Psoas muscle (tissue), 8 donors: ENCODE data around the gene LST1. TPM values are rescaled to one million over a fixed set of nuclear protein-coding genes. Genes with fewer than 3 reads are reported as not detected.

Experiments used
- ATAC-seq, 4 donors: fragments of 200-7000 bp; cut with Tn5 transposase; one replicate each; pipeline ENCODE4 v1.9.1; 2020; ENCODE audit warnings: moderate library complexity in 3 of 4, mild to moderate bottlenecking in 2 of 4
- DNase-seq, 2 donors: peaks; one replicate each; pipeline ENCODE4 v3.0.0-alpha.2; 2020
- H3K27ac ChIP-seq: fragments of 200-600 bp; one replicate; pipeline ENCODE4 v1.8.0; 2022
- H3K27me3 ChIP-seq, 3 donors: fragments of 200-600 bp in 1 of 3; one replicate each; pipeline versions ENCODE4 v1.6.1 to v1.8.0; 2013 to 2022; ENCODE audit warnings: low read length in 2 of 3, mild to moderate bottlenecking in 2 of 3, moderate library complexity in 1 of 3; ENCODE audit not compliant: insufficient read depth in 3 of 3
- H3K36me3 ChIP-seq, 2 donors: fragments of 200-600 bp in 1 of 2; one replicate each; pipeline versions ENCODE4 v1.6.1 to v1.8.0; 2013 to 2022; ENCODE audit warnings: low read depth in 1 of 2, mild to moderate bottlenecking in 1 of 2, moderate library complexity in 1 of 2; ENCODE audit not compliant: insufficient read depth in 1 of 2
- H3K4me1 ChIP-seq: fragments of 200-600 bp; one replicate; pipeline ENCODE4 v1.8.0; 2022
- H3K4me3 ChIP-seq: fragments of 200-600 bp; one replicate; pipeline ENCODE4 v1.8.0; 2022; ENCODE audit warnings: mild to moderate bottlenecking
- H3K9me3 ChIP-seq: fragments of 200-600 bp; one replicate; pipeline ENCODE4 v1.8.0; 2022
- WGBS, 3 donors: extraction: QIAGEN DNeasy Blood & Tissue Kit; methylation state at CpG; one replicate each; pipeline versions ENCODE4 v1.1.6 to v1.1.7; 2013; 5-methylcytosine and 5-hydroxymethylcytosine counted together
- intact Hi-C, 2 donors: fragments of 100-400 bp; cut with DNase I; formaldehyde crosslinking; loops; one replicate each; pipeline versions ENCODE4 v1.11.0 to v1.14.2; 2022
- polyA plus RNA-seq, 3 donors: library from polyadenylated mRNA; stranded (reverse); fragments of 200-250 nt; gene quantifications; one replicate each; pipeline ENCODE4 v1.2.3, GENCODE V29; 2013
- total RNA-seq, 4 donors: library from RNA; stranded (reverse); fragmentation: NEBNext Ultra II Directional in 2 of 4; extraction: Animal tissue kit (Norgen Biotek cat#: 25700) in 2 of 4; gene quantifications; one replicate each; pipeline versions ENCODE4 v1.2.1 to v1.2.4, GENCODE V29; 2021 to 2023
- TF ChIP-seq, protein P1 (sequence below): fragments of 200-600 bp; IDR thresholded peaks from one replicate; pipeline ENCODE4 v1.8.0; 2022; ENCODE audit warnings: antibody characterized with exemption
- donor health status: healthy with polysubstance abuse.
- donor health status: DM: no; HTN: no; CAD: no; lungs with moderate emphysema.
- donor health status: Bipolar disorder and iron deficiency.
- donor health status: healthy.
- donor health status: DM: yes; HTN: yes; CAD: no.
- donor health status: DM: no; HTN: no; CAD: no.
- donor health status: DM: no; HTN: no; CAD: no.
- donor health status: DM: yes; HTN: yes; CAD: no.

The LST1 gene
- total and polyA plus RNA-seq, 7 donors = 1.2 to 5.6 (median 1.8) TPM

DNA sequence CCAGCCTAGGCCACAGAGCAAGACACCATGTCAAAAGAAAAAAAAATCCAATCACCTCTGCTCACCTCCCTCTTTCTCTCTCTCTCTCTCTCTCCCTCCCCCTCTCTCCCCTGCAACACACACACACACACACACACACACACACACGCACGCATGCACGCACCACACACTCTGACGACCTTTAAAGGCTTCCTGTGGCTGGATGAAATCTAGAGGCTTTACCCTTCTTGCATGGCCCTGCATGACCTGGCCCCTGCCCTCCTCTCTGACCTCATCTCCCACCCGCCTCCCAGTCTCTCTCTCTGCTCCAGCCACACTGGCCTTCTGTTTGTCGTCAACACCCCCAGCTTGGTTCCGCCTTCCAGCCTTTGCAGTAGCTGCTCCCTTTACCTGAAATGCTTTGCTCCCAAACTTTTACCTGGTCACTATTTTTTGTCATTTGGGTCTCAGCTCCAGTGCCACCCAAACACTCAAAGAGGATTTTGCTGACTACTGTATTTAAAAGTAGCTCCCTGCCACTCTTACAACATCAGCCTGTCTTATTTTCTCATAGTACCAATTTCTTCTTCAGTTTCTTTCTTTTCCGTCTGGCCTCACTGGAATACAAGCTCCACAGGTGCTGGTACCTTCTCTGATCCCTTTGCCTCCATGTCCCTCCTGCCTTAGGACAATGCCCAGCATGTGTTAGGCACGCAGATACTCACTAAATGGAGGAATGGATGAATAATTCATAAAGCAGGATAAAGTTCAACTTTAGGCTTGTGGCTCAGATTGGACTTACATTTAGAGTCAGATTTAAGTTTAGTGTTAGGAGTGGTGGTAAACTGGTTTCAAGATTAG is 18.3 kb upstream of the LST1 start:
- DNase-seq (no peak), ATAC-seq (no peak)
- no peak overlapping the region for H3K27ac ChIP-seq
- no peak overlapping the region for H3K4me3 ChIP-seq
- H3K9me3 ChIP-seq = no peaks in the 10 kb centered on the region
- intact Hi-C loops = no loop called here
- no peaks in the 10 kb centered on the region for H3K4me1 ChIP-seq
- 34 to 55% (median 40%) methylated on average over 7 to 9 of the region's 9 CpGs for WGBS, 3 donors
- peaks cover 0 to 2% (median 0%) of the 10 kb centered on the region in 3 donors for H3K27me3 ChIP-seq
- no peaks in the 10 kb centered on the region for H3K36me3 ChIP-seq
- TF ChIP-seq, protein P1, sequence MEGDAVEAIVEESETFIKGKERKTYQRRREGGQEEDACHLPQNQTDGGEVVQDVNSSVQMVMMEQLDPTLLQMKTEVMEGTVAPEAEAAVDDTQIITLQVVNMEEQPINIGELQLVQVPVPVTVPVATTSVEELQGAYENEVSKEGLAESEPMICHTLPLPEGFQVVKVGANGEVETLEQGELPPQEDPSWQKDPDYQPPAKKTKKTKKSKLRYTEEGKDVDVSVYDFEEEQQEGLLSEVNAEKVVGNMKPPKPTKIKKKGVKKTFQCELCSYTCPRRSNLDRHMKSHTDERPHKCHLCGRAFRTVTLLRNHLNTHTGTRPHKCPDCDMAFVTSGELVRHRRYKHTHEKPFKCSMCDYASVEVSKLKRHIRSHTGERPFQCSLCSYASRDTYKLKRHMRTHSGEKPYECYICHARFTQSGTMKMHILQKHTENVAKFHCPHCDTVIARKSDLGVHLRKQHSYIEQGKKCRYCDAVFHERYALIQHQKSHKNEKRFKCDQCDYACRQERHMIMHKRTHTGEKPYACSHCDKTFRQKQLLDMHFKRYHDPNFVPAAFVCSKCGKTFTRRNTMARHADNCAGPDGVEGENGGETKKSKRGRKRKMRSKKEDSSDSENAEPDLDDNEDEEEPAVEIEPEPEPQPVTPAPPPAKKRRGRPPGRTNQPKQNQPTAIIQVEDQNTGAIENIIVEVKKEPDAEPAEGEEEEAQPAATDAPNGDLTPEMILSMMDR = no peak

DNA sequence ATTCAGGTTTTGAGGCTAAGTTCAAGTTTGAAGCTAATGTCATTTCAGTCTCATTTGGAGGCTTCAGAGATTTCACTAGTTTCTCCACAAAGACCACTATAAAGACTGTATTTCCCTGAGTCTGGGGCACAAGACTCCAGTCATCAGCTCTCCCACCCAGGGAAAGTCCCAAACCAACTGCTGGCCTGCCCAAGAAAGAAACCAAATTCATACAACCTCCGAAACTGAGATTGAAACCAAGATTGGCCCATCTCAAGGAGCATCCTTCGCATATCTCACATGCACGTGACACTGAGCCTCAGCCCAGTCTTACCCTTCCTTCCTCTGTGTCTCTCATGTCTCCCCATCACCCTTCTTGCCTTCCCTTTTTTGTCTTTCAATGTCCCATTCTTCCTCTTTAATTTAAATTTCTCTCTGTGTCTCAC is 17.5 kb upstream of the LST1 start:
- DNase-seq (no peak), ATAC-seq (no peak)
- H3K9me3 ChIP-seq = no peaks in the 10 kb centered on the region
- intact Hi-C loops = no loop called here
- no peaks in the 10 kb centered on the region for H3K36me3 ChIP-seq
- peaks cover 0 to 2% (median 0%) of the 10 kb centered on the region in 3 donors for H3K27me3 ChIP-seq
- TF ChIP-seq, protein P1 = no peak
- H3K4me3 ChIP-seq = no peak overlapping the region
- no peaks in the 10 kb centered on the region for H3K4me1 ChIP-seq
- WGBS, 3 donors = 72 to 77% (median 73%) methylated on average over 3 of the region's 3 CpGs
- H3K27ac ChIP-seq = no peak overlapping the region

DNA sequence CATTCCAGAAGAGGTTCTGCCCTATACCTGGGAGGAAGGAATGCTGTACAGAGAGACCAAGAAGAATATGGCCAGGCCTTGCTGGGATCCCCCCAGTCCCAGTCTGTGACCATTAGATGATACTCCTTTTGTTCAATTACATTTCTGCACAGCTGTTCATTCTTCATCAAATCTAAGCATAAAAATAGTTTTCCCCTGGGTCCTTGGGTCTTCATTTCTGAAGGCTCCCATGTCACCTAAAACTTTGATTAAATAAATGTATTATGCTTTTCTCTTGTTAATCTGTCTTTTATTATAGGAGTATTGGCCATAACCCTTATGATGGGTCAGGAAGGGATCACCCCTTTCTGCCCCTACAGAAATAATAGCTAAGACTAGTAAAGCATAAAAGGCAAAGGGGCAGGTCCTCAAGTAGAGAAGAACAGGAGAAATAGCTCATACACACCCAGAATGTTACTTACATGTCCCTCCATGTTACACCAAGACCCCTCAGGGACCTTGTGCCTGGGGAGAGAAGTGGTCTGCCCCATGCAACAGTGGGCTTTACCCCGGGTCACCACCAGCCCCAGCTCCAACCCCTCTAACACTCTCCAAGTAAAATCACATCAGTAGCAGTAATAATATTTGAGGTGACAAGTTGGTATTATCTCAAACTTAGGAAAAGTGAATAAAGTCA is 16.1 kb upstream of the LST1 start:
- H3K4me3 ChIP-seq = no peak overlapping the region
- intact Hi-C loops = no loop called here
- WGBS, 3 donors = 68 to 79% (median 75%) methylated on average over 1 of the region's 1 CpG
- no peaks in the 10 kb centered on the region for H3K36me3 ChIP-seq
- DNase-seq (no peak), ATAC-seq (no peak)
- H3K27ac ChIP-seq = no peak overlapping the region
- peaks cover 0 to 2% (median 0%) of the 10 kb centered on the region in 3 donors for H3K27me3 ChIP-seq
- TF ChIP-seq, protein P1 = no peak
- no peaks in the 10 kb centered on the region for H3K9me3 ChIP-seq
- no peaks in the 10 kb centered on the region for H3K4me1 ChIP-seq

DNA sequence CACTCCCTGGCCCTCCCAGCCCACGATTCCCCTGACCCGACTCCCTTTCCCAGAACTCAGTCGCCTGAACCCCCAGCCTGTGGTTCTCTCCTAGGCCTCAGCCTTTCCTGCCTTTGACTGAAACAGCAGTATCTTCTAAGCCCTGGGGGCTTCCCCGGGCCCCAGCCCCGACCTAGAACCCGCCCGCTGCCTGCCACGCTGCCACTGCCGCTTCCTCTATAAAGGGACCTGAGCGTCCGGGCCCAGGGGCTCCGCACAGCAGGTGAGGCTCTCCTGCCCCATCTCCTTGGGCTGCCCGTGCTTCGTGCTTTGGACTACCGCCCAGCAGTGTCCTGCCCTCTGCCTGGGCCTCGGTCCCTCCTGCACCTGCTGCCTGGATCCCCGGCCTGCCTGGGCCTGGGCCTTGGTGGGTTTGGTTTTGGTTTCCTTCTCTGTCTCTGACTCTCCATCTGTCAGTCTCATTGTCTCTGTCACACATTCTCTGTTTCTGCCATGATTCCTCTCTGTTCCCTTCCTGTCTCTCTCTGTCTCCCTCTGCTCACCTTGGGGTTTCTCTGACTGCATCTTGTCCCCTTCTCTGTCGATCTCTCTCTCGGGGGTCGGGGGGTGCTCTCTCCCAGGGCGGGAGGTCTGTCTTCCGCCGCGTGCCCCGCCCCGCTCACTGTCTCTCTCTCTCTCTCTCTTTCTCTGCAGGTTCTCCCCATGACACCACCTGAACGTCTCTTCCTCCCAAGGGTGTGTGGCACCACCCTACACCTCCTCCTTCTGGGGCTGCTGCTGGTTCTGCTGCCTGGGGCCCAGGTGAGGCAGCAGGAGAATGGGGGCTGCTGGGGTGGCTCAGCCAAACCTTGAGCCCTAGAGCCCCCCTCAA is 13.8 kb upstream of the LST1 start, which contains the start of gene LTA:
Gene LTA, plus strand, starts transcription at position 249 of the 871 bp plus-strand sequence. Its CDS starts 454 bp downstream, at position 703.
- no peaks in the 10 kb centered on the region for H3K4me1 ChIP-seq
- no peaks in the 10 kb centered on the region for H3K36me3 ChIP-seq
- peaks cover 0 to 2% (median 0%) of the 10 kb centered on the region in 3 donors for H3K27me3 ChIP-seq
- H3K27ac ChIP-seq = no peak within 1 kb of the TSS
- TF ChIP-seq, protein P1 = no peak
- WGBS, 3 donors = 78 to 84% (median 83%) methylated on average over 27 of the region's 27 CpGs
- no peak within 1 kb of the TSS for H3K4me3 ChIP-seq
- ATAC-seq (no peak), DNase-seq (no peak)
- no peaks in the 10 kb centered on the region for H3K9me3 ChIP-seq
- intact Hi-C loops = no loop called here
